ENCODE measurements around the gene INCENP. TPM values are rescaled to one million over a fixed set of nuclear protein-coding genes. Genes with fewer than 3 reads are reported as not detected.
A peak's percentile ranks its signal among the peaks of the same experiment; 100 is the strongest.

INCENP gene
- total RNA-seq, 1 experiment from 2014 or later, result 154 TPM

DNA sequence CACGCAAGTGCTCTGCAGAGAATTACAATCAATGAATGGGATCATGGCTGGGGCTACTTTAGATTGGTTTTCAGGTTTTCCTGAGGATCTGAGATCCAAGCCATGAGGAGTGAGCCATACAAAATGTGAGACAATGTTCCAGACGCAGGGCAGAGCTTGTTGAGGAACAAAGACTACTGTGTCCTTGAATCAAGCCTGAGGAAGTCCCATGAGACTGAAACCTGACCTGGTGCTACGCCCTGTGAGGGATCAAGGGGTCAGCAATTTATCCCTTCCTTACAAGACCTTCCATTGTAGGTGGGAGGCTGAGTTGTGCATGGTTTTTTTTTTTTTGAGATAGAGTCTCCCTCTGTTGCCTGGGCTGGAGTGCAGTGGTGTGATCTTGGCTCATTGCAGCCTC, 2.1 kb downstream of the INCENP start:
- Histone ChIP-seq H3K79me2 (ENCODE audit: low read depth) (peaks cover 69% of the 10 kb centered on the region), H3K4me1 (replicated peaks; ENCODE audit: insufficient read depth) (peaks cover 20% of the 10 kb centered on the region), H3K4me2 (peak overlapping the region; percentile 96), H3K9me2 (ENCODE audit: insufficient read depth) (no peaks in the 10 kb centered on the region), H3K36me3 (ENCODE audit: low read depth) (0 out of 2 replicates have a peak, but pooled peaks cover 9% of the 10 kb centered on the region), H2AFZ (no peak overlapping the region), H3K27me3 (ENCODE audit: insufficient read depth, low read depth) (no peaks in the 10 kb centered on the region), H3K27ac (no peak overlapping the region), H4K20me1 (ENCODE audit: insufficient read depth) (peaks cover 25% of the 10 kb centered on the region), H3F3A (ENCODE audit: insufficient read depth, low read depth) (peaks cover under 1% of the 10 kb centered on the region; the same call in 1 of the 2 replicates), H3K4me3 (peak overlapping the region; percentile 89; the same call in 1 of the 2 replicates), H3K9me3 (ENCODE audit: insufficient read depth, low read depth) (no peaks in the 10 kb centered on the region)
- BruUV-seq (replicated peaks), result no TSS peak
- POLR2A ChIA-PET (ENCODE audit: unreplicated experiment), result no interaction called here
- TF ChIP-seq, protein P1, sequence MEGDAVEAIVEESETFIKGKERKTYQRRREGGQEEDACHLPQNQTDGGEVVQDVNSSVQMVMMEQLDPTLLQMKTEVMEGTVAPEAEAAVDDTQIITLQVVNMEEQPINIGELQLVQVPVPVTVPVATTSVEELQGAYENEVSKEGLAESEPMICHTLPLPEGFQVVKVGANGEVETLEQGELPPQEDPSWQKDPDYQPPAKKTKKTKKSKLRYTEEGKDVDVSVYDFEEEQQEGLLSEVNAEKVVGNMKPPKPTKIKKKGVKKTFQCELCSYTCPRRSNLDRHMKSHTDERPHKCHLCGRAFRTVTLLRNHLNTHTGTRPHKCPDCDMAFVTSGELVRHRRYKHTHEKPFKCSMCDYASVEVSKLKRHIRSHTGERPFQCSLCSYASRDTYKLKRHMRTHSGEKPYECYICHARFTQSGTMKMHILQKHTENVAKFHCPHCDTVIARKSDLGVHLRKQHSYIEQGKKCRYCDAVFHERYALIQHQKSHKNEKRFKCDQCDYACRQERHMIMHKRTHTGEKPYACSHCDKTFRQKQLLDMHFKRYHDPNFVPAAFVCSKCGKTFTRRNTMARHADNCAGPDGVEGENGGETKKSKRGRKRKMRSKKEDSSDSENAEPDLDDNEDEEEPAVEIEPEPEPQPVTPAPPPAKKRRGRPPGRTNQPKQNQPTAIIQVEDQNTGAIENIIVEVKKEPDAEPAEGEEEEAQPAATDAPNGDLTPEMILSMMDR (conservative IDR thresholded peaks at IDR 0.05), result no peak
- no peak for TF ChIP-seq EZH2 (IDR thresholded peaks at IDR 0.05; ENCODE audit: low read depth)
- CTCF ChIA-PET, result interaction anchor here (0.6 kb wide), 1 partner anchor 17 kb away, joined by 3 read pairs; no protein-coding TSS in a partner anchor
- intact Hi-C loops (cut with micrococcal nuclease; ENCODE audit: unreplicated experiment), result no loop called here
- no peak for DNase-seq

DNA sequence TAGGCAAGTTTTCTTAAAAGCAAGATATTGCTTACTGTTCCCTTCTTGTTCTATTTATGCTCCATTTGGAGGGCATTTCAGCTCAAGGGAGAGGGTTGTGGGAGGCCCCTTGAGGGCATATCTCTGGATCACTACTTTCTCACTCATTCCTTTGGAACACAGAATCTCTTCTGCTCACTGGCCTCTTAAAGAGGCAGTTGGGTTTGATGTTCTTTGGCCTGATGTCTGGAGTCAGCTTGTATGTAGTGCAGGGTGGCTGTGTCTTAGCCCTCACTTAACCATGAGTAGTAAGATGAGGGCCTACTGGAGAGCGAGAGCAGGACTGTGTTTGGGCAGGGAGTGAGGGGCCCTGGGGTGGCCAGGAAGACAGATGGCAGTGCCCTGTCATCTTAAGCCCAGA, 3.6 kb downstream of the INCENP start:
- Histone ChIP-seq H3K9me3 (ENCODE audit: insufficient read depth, low read depth) (no peaks in the 10 kb centered on the region), H3K36me3 (ENCODE audit: low read depth) (peaks cover 14% of the 10 kb centered on the region; the same call in 1 of the 2 replicates), H2AFZ (no peak overlapping the region), H3K4me3 (no peak overlapping the region), H3K27me3 (ENCODE audit: insufficient read depth, low read depth) (no peaks in the 10 kb centered on the region), H3F3A (ENCODE audit: insufficient read depth, low read depth) (0 out of 2 replicates have a peak, but pooled peaks cover 4% of the 10 kb centered on the region), H3K79me2 (ENCODE audit: low read depth) (peaks cover 84% of the 10 kb centered on the region), H3K4me1 (replicated peaks; ENCODE audit: insufficient read depth) (peaks cover 20% of the 10 kb centered on the region), H4K20me1 (ENCODE audit: insufficient read depth) (peaks cover 37% of the 10 kb centered on the region), H3K27ac (no peak overlapping the region), H3K4me2 (no peak overlapping the region), H3K9me2 (ENCODE audit: insufficient read depth) (no peaks in the 10 kb centered on the region)
- POLR2A ChIA-PET (ENCODE audit: unreplicated experiment), result no interaction called here
- TF ChIP-seq, protein P1 (conservative IDR thresholded peaks at IDR 0.05), result no peak
- no peak for TF ChIP-seq EZH2 (IDR thresholded peaks at IDR 0.05; ENCODE audit: low read depth)
- CTCF ChIA-PET, result no interaction called here
- no TSS peak for BruUV-seq (replicated peaks)
- no peak for DNase-seq
- intact Hi-C loops (cut with micrococcal nuclease; ENCODE audit: unreplicated experiment), result no loop called here

DNA sequence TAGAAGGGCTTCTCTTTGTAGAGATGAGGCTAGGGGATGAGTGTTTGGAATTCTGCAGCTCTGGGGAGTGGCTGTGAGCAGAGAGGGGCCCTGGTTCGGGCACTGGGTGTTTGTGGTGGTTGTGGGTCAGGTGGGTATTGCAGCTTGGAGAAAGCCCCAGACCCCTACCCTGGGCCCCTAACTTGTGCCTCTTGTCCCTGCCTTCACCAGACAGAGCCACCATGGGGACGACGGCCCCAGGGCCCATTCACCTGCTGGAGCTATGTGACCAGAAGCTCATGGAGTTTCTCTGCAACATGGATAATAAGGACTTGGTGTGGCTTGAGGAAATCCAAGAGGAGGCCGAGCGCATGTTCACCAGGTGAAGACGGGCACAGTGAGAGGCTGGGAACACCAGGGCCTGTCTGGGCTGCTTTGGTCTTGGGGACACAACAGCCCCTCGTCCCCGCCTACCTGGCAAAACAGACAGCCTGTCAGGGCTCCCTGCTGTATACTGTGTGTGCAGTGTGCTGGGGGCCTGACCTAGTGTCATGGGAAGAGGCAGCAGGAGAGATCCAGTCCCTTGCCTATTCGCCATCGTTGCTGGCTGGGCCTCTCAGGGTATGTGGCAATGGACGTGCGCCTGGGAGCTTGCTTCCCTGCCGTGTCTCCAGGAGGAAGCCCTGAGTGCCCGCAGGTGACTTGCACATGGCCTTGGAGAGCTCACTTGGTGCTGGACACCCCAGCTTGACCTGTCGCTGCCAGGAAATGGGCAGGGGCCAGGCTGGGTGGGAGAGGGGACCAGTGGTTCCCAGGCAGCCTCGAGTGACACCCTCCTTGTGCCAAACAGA, 4.3 kb downstream of the INCENP start:
- Histone ChIP-seq H3K4me3 (no peak overlapping the region), H3K4me1 (replicated peaks; ENCODE audit: insufficient read depth) (peaks cover 17% of the 10 kb centered on the region), H3K4me2 (no peak overlapping the region), H2AFZ (no peak overlapping the region), H3K27ac (no peak overlapping the region), H3K79me2 (ENCODE audit: low read depth) (peaks cover 92% of the 10 kb centered on the region), H4K20me1 (ENCODE audit: insufficient read depth) (peaks cover 42% of the 10 kb centered on the region), H3F3A (ENCODE audit: insufficient read depth, low read depth) (0 out of 2 replicates have a peak, but pooled peaks cover 4% of the 10 kb centered on the region), H3K9me2 (ENCODE audit: insufficient read depth) (no peaks in the 10 kb centered on the region), H3K9me3 (ENCODE audit: insufficient read depth, low read depth) (no peaks in the 10 kb centered on the region), H3K36me3 (ENCODE audit: low read depth) (peaks cover 21% of the 10 kb centered on the region; the same call in 1 of the 2 replicates), H3K27me3 (ENCODE audit: insufficient read depth, low read depth) (no peaks in the 10 kb centered on the region)
- CTCF ChIA-PET, result no interaction called here
- TF ChIP-seq EZH2 (IDR thresholded peaks at IDR 0.05; ENCODE audit: low read depth), result no peak
- TF ChIP-seq, protein P1 (conservative IDR thresholded peaks at IDR 0.05), result no peak
- DNase-seq, result no peak
- intact Hi-C loops (cut with micrococcal nuclease; ENCODE audit: unreplicated experiment), result no loop called here
- POLR2A ChIA-PET (ENCODE audit: unreplicated experiment), result no interaction called here
- BruUV-seq (replicated peaks), result no TSS peak

Measured in PC-9 (cell line).